ENCODE data around the gene NCKAP1.

The NCKAP1 gene

DNA sequence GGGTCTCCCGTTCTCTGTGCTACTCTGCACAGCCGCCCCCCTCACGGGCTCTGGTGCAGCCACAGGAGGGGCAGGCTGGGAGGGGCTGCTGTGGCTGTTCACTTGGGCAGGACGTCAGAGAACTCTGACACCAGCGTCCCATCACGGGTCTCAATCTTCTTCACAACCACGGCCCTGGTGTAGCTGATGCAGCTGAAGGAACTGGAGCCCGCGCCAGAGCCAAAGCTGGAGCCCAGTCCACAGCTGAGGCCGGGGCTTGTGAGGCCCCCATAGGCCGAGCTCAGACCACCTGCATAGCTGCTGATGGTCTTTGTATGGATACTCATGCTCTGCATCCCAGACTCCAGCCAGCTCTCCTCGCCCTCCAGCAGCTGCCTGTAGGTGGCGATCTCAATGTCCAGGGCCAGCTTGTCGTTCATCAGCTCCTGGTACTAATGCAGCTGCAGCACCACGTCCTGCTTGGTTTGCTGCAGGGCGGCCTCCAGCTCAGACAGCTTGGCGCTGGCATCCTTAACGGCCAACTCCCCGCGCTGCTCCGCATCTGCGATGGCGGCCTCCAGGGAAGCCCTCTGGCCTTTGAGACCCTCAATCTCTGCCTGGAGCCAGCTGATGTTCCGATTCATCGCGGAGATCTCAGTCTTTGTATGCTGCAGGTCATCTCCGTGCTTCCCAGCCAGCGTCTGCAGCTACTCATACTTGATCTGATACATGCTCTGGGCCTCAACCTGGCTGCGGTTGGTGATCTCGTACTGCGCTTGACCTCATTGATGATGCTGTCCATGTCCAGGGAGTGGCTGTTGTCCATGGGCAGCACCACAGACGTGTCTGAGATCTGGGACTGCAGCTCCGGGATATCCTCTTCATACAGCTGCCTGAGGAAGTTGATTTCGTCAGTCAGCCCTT is 32.9 kb upstream of the NCKAP1 start:
- TF ChIP-seq, protein P1, sequence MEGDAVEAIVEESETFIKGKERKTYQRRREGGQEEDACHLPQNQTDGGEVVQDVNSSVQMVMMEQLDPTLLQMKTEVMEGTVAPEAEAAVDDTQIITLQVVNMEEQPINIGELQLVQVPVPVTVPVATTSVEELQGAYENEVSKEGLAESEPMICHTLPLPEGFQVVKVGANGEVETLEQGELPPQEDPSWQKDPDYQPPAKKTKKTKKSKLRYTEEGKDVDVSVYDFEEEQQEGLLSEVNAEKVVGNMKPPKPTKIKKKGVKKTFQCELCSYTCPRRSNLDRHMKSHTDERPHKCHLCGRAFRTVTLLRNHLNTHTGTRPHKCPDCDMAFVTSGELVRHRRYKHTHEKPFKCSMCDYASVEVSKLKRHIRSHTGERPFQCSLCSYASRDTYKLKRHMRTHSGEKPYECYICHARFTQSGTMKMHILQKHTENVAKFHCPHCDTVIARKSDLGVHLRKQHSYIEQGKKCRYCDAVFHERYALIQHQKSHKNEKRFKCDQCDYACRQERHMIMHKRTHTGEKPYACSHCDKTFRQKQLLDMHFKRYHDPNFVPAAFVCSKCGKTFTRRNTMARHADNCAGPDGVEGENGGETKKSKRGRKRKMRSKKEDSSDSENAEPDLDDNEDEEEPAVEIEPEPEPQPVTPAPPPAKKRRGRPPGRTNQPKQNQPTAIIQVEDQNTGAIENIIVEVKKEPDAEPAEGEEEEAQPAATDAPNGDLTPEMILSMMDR (IDR thresholded peaks at IDR 0.05; ENCODE audit: control insufficient read depth, extremely low read depth, insufficient read depth), result peak; percentile 30; the same call in 1 of the 2 replicates
- H3K4me3 ChIP-seq (ENCODE audit: low read depth, low read length), result no peak overlapping the region
- DNase-seq (ENCODE audit: low read depth), result no peak

- DNase-seq (ENCODE audit: low read depth), result no peak
- TF ChIP-seq, protein P1 (IDR thresholded peaks at IDR 0.05; ENCODE audit: control insufficient read depth, extremely low read depth, insufficient read depth), result no peak
- no peak overlapping the region for H3K4me3 ChIP-seq (ENCODE audit: low read depth, low read length)
Observed at GRCh38 chr2:183069174-183069573, 30.9 kb upstream of the NCKAP1 start.

GRCh38 chr2:183068561-183068960 is 30.3 kb upstream of the NCKAP1 start:
- TF ChIP-seq, protein P1 (IDR thresholded peaks at IDR 0.05; ENCODE audit: control insufficient read depth, extremely low read depth, insufficient read depth), result no peak
- no peak for DNase-seq (ENCODE audit: low read depth)

GRCh38 chr2:183063083-183063482 is 24.8 kb upstream of the NCKAP1 start:
- TF ChIP-seq, protein P1 (IDR thresholded peaks at IDR 0.05; ENCODE audit: control insufficient read depth, extremely low read depth, insufficient read depth), result no peak
- DNase-seq (ENCODE audit: low read depth), result no peak
- no peak overlapping the region for H3K4me3 ChIP-seq (ENCODE audit: low read depth, low read length)

More at GRCh38 chr2:183068561-183068960, 30.3 kb upstream of the NCKAP1 start:
- no peak overlapping the region for H3K4me3 ChIP-seq (ENCODE audit: low read depth, low read length)

DNA sequence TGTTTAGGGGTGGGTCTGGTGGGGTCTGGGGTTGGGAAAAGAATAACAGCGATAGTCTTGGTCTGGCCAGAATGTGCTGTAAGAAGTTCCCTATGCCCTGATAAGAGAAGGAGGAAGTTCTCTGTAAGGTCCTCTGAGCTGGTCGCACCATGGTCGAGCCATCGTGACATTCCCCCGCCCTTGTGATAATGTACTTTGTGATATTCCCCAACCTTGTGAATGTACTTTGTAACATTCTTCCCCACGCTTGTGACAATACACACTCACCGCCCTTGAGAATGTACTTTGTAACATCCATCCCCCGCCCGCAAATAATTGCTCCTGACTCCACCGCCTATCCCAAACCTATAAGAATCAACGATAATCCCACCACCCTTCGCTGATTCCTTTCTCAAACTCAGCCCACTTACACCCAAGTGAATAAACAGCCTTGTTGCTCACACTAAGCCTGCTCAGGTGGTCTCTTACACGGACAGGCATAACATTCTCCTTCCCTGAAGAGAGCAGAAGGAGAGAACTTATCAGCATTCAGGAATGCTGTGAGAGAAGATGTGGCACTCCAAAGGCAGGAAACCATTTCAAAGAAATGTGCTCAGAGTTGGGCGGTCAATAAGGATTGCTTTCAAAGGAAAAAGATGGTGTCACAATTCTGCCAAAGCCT is 22.4 kb upstream of the NCKAP1 start:
- no peak for DNase-seq (ENCODE audit: low read depth)
- TF ChIP-seq, protein P1 (IDR thresholded peaks at IDR 0.05; ENCODE audit: control insufficient read depth, extremely low read depth, insufficient read depth), result no peak
- H3K4me3 ChIP-seq (ENCODE audit: low read depth, low read length), result no peak overlapping the region

GRCh38 chr2:183059561-183059960 is 21.3 kb upstream of the NCKAP1 start:
- no peak for DNase-seq (ENCODE audit: low read depth)
- H3K4me3 ChIP-seq (ENCODE audit: low read depth, low read length), result no peak overlapping the region
- TF ChIP-seq, protein P1 (IDR thresholded peaks at IDR 0.05; ENCODE audit: control insufficient read depth, extremely low read depth, insufficient read depth), result no peak
